ENCODE results near the gene CLDN11.

DNA sequence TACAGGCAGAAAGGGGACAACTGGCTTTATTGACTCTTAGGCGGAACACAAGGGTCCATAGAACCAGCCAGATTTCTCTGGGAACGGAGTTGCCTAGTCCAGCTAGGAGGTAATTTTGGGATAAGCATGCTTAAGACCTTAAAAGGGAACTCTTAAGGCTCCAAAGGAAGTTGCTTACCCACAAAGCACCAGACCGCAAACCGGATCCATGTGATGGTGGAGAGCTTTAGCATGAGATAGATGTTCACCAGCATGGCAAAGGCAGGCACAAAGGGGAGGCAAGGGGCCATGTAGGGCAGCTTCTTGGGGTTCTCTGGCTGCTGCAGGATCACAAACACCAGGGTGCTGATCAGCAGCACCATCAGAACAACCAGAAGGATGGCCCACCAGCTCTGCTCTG, 61.4 kb downstream of the CLDN11 start:
- TF ChIP-seq SUZ12 (IDR thresholded peaks at IDR 0.05; ENCODE audit: extremely low read depth, insufficient read depth, insufficient read length) = no peak
- no peak for TF ChIP-seq ZNF274 (IDR thresholded peaks at IDR 0.05; ENCODE audit: low read depth, low read length)
